Measurements from ENCODE around the gene GRIK2. TPM values are rescaled to one million over a fixed set of nuclear protein-coding genes. Genes with fewer than 3 reads are reported as not detected.

GRIK2 gene
- total RNA-seq, 4 donors from 2014 or later: 0.46 to 3.7 (median 1.8) TPM

GRCh38 chr6:101544286-101544685 lies 150.8 kb downstream of the GRIK2 start:
- intact Hi-C loops (cut with DNase I): no loop called here
- no peak overlapping the region for H3K27ac ChIP-seq (replicated peaks in 1 of 4)
- WGBS: 83% methylated on average over 5 of the region's 5 CpGs
- no peaks in the 10 kb centered on the region for H3K9me3 ChIP-seq
- H3K27me3 ChIP-seq: no peaks in the 10 kb centered on the region
- TF ChIP-seq EP300 (IDR thresholded peaks at IDR 0.05) (no peak), POLR2AphosphoS5 (IDR thresholded peaks at IDR 0.05) (no peak), POLR2A (IDR thresholded peaks at IDR 0.05; ENCODE audit: low read depth) (no peak), CTCF (IDR thresholded peaks at IDR 0.05) (no peak)
- no peak for DNase-seq (ENCODE audit: extremely low spot score)
- no peaks in the 10 kb centered on the region for H3K36me3 ChIP-seq
- H3K4me1 ChIP-seq: no peaks in the 10 kb centered on the region
- no peak overlapping the region for H3K4me3 ChIP-seq

GRCh38 chr6:101545191-101545590 lies 151.7 kb downstream of the GRIK2 start:
- no peaks in the 10 kb centered on the region for H3K27me3 ChIP-seq
- TF ChIP-seq EP300 (IDR thresholded peaks at IDR 0.05) (no peak), CTCF (IDR thresholded peaks at IDR 0.05) (no peak)
- H3K4me3 ChIP-seq: no peak overlapping the region
- 76% methylated on average over 3 of the region's 3 CpGs for WGBS
- no peak overlapping the region for H3K27ac ChIP-seq (replicated peaks in 1 of 4)
- no peaks in the 10 kb centered on the region for H3K4me1 ChIP-seq
- H3K36me3 ChIP-seq: no peaks in the 10 kb centered on the region
- intact Hi-C loops (cut with DNase I): no loop called here
- no peak for DNase-seq (ENCODE audit: extremely low spot score)
- H3K9me3 ChIP-seq: no peaks in the 10 kb centered on the region

- H3K36me3 ChIP-seq: no peaks in the 10 kb centered on the region
These were observed 156.9 kb downstream of the GRIK2 start for GRCh38 chr6:101550451-101550850.

GRCh38 chr6:101554231-101554630 lies 160.7 kb downstream of the GRIK2 start:
- intact Hi-C loops (cut with DNase I): no loop called here

More at GRCh38 chr6:101550451-101550850, 156.9 kb downstream of the GRIK2 start:
- Histone ChIP-seq H3K27ac (replicated peaks in 1 of 4) (no peak overlapping the region), H3K9me3 (no peaks in the 10 kb centered on the region), H3K27me3 (no peaks in the 10 kb centered on the region), H3K4me1 (no peaks in the 10 kb centered on the region), H3K4me3 (no peak overlapping the region)
- intact Hi-C loops (cut with DNase I): no loop called here
- 91% methylated on average over 4 of the region's 4 CpGs for WGBS
- no peak for DNase-seq (ENCODE audit: extremely low spot score)
- TF ChIP-seq EP300 (IDR thresholded peaks at IDR 0.05) (no peak), CTCF (IDR thresholded peaks at IDR 0.05) (no peak), POLR2A (IDR thresholded peaks at IDR 0.05; ENCODE audit: low read depth) (no peak), POLR2AphosphoS5 (IDR thresholded peaks at IDR 0.05) (no peak)

More at GRCh38 chr6:101554231-101554630, 160.7 kb downstream of the GRIK2 start:
- WGBS: 67% methylated on average over 1 of the region's 1 CpG
- no peaks in the 10 kb centered on the region for H3K9me3 ChIP-seq
- no peaks in the 10 kb centered on the region for H3K36me3 ChIP-seq
- H3K27ac ChIP-seq (replicated peaks in 1 of 4): no peak overlapping the region
- DNase-seq (ENCODE audit: extremely low spot score): no peak
- no peak overlapping the region for H3K4me3 ChIP-seq
- TF ChIP-seq POLR2AphosphoS5 (IDR thresholded peaks at IDR 0.05) (no peak), EP300 (IDR thresholded peaks at IDR 0.05) (no peak), CTCF (IDR thresholded peaks at IDR 0.05) (no peak), POLR2A (IDR thresholded peaks at IDR 0.05; ENCODE audit: low read depth) (no peak)
- no peaks in the 10 kb centered on the region for H3K4me1 ChIP-seq
- H3K27me3 ChIP-seq: no peaks in the 10 kb centered on the region

Measured in esophagus muscularis mucosa (tissue), 4 donors.